ENCODE results near the gene EBF4. TPM values are rescaled to one million over a fixed set of nuclear protein-coding genes. Genes with fewer than 3 reads are reported as not detected.

The EBF4 gene
- total RNA-seq, 1 donor from 2014 or later: 1.3 TPM

- H3K36me3 ChIP-seq (ENCODE audit: control insufficient read depth, insufficient read depth, low read length): no peaks in the 10 kb centered on the region
- DNase-seq (ENCODE audit: low read depth): no peak
- H3K27me3 ChIP-seq (ENCODE audit: control insufficient read depth, insufficient read depth, low read length): peaks cover 10% of the 10 kb centered on the region
- peak; percentile 55 for FAIRE-seq
- H3K4me3 ChIP-seq (ENCODE audit: low read depth, low read length): no peak overlapping the region
- no peak for TF ChIP-seq CTCF (IDR thresholded peaks at IDR 0.05; ENCODE audit: insufficient read depth, low read length, severe bottlenecking)
These were observed 52.7 kb downstream of the EBF4 start for GRCh38 chr20:2745060-2745910.

- H3K27me3 ChIP-seq (ENCODE audit: control insufficient read depth, insufficient read depth, low read length): peaks cover 14% of the 10 kb centered on the region
- H3K4me3 ChIP-seq (ENCODE audit: low read depth, low read length): no peak overlapping the region
- no peaks in the 10 kb centered on the region for H3K36me3 ChIP-seq (ENCODE audit: control insufficient read depth, insufficient read depth, low read length)
- TF ChIP-seq CTCF (IDR thresholded peaks at IDR 0.05; ENCODE audit: insufficient read depth, low read length, severe bottlenecking): no peak
- DNase-seq (ENCODE audit: low read depth) (no peak), FAIRE-seq (no peak)
These were observed 53.5 kb downstream of the EBF4 start for GRCh38 chr20:2745936-2746635.

- peaks cover 12% of the 10 kb centered on the region for H3K27me3 ChIP-seq (ENCODE audit: control insufficient read depth, insufficient read depth, low read length)
- H3K4me3 ChIP-seq (ENCODE audit: low read depth, low read length): no peak overlapping the region
- DNase-seq (ENCODE audit: low read depth) (no peak), FAIRE-seq (no peak)
- H3K36me3 ChIP-seq (ENCODE audit: control insufficient read depth, insufficient read depth, low read length): no peaks in the 10 kb centered on the region
- no peak for TF ChIP-seq CTCF (IDR thresholded peaks at IDR 0.05; ENCODE audit: insufficient read depth, low read length, severe bottlenecking)
These were observed 54.2 kb downstream of the EBF4 start for GRCh38 chr20:2746636-2747265.

GRCh38 chr20:2747676-2748235 lies 55.2 kb downstream of the EBF4 start:
- no peaks in the 10 kb centered on the region for H3K36me3 ChIP-seq (ENCODE audit: control insufficient read depth, insufficient read depth, low read length)
- no peak for TF ChIP-seq CTCF (IDR thresholded peaks at IDR 0.05; ENCODE audit: insufficient read depth, low read length, severe bottlenecking)
- DNase-seq (ENCODE audit: low read depth) (no peak), FAIRE-seq (no peak)
- peaks cover 14% of the 10 kb centered on the region for H3K27me3 ChIP-seq (ENCODE audit: control insufficient read depth, insufficient read depth, low read length)
- no peak overlapping the region for H3K4me3 ChIP-seq (ENCODE audit: low read depth, low read length)

GRCh38 chr20:2748551-2749342 lies 56.2 kb downstream of the EBF4 start:
- no peak for DNase-seq (ENCODE audit: low read depth)
- Histone ChIP-seq H3K27me3 (ENCODE audit: control insufficient read depth, insufficient read depth, low read length) (peaks cover 22% of the 10 kb centered on the region), H3K36me3 (ENCODE audit: control insufficient read depth, insufficient read depth, low read length) (no peaks in the 10 kb centered on the region), H3K4me3 (ENCODE audit: low read depth, low read length) (no peak overlapping the region)
- no peak for TF ChIP-seq CTCF (IDR thresholded peaks at IDR 0.05; ENCODE audit: insufficient read depth, low read length, severe bottlenecking)
- FAIRE-seq: no peak
